Measurements from ENCODE around the gene SERPINE3. TPM values are rescaled to one million over a fixed set of nuclear protein-coding genes. Genes with fewer than 3 reads are reported as not detected.

The SERPINE3 gene
- total RNA-seq, 1 donor from 2014 or later, result not detected

GRCh38 chr13:51357928-51358595 lies 18.6 kb downstream of the SERPINE3 start:
- no peaks in the 10 kb centered on the region for H3K27me3 Mint-ChIP-seq (ENCODE audit: unreplicated experiment)
- no peaks in the 10 kb centered on the region for H3K36me3 Mint-ChIP-seq (ENCODE audit: low read depth, unreplicated experiment)
- peaks cover 12% of the 10 kb centered on the region for H3K4me1 Mint-ChIP-seq (ENCODE audit: unreplicated experiment)
- no peak overlapping the region for H3K4me3 Mint-ChIP-seq (ENCODE audit: unreplicated experiment)
- no peaks in the 10 kb centered on the region for H3K9me3 Mint-ChIP-seq (ENCODE audit: unreplicated experiment)
- no peak for TF ChIP-seq CTCF (IDR thresholded peaks at IDR 0.05; ENCODE audit: unreplicated experiment)
- no peak for DNase-seq (ENCODE audit: low spot score)
- no peak overlapping the region for H3K27ac Mint-ChIP-seq (ENCODE audit: unreplicated experiment)

- H3K27ac Mint-ChIP-seq (ENCODE audit: unreplicated experiment), result no peak overlapping the region
- H3K27me3 Mint-ChIP-seq (ENCODE audit: unreplicated experiment), result no peaks in the 10 kb centered on the region
- TF ChIP-seq CTCF (IDR thresholded peaks at IDR 0.05; ENCODE audit: unreplicated experiment), result no peak
- DNase-seq (ENCODE audit: low spot score), result no peak
- no peaks in the 10 kb centered on the region for H3K36me3 Mint-ChIP-seq (ENCODE audit: low read depth, unreplicated experiment)
- H3K4me3 Mint-ChIP-seq (ENCODE audit: unreplicated experiment), result no peak overlapping the region
- no peaks in the 10 kb centered on the region for H3K9me3 Mint-ChIP-seq (ENCODE audit: unreplicated experiment)
- peaks cover 14% of the 10 kb centered on the region for H3K4me1 Mint-ChIP-seq (ENCODE audit: unreplicated experiment)
Observed at GRCh38 chr13:51359352-51359751, 19.9 kb downstream of the SERPINE3 start.

GRCh38 chr13:51360489-51360888 lies 21.0 kb downstream of the SERPINE3 start:
- Mint-ChIP-seq H3K9me3 (ENCODE audit: unreplicated experiment) (no peaks in the 10 kb centered on the region), H3K27ac (ENCODE audit: unreplicated experiment) (no peak overlapping the region), H3K4me3 (ENCODE audit: unreplicated experiment) (no peak overlapping the region), H3K36me3 (ENCODE audit: low read depth, unreplicated experiment) (peaks cover 4% of the 10 kb centered on the region), H3K4me1 (ENCODE audit: unreplicated experiment) (peaks cover 17% of the 10 kb centered on the region), H3K27me3 (ENCODE audit: unreplicated experiment) (no peaks in the 10 kb centered on the region)
- no peak for TF ChIP-seq CTCF (IDR thresholded peaks at IDR 0.05; ENCODE audit: unreplicated experiment)
- no peak for DNase-seq (ENCODE audit: low spot score)

GRCh38 chr13:51361106-51361505 lies 21.6 kb downstream of the SERPINE3 start:
- no peak for TF ChIP-seq CTCF (IDR thresholded peaks at IDR 0.05; ENCODE audit: unreplicated experiment)
- no peak overlapping the region for H3K4me3 Mint-ChIP-seq (ENCODE audit: unreplicated experiment)
- peaks cover 17% of the 10 kb centered on the region for H3K4me1 Mint-ChIP-seq (ENCODE audit: unreplicated experiment)
- H3K9me3 Mint-ChIP-seq (ENCODE audit: unreplicated experiment), result no peaks in the 10 kb centered on the region
- no peaks in the 10 kb centered on the region for H3K27me3 Mint-ChIP-seq (ENCODE audit: unreplicated experiment)
- peaks cover 4% of the 10 kb centered on the region for H3K36me3 Mint-ChIP-seq (ENCODE audit: low read depth, unreplicated experiment)
- no peak overlapping the region for H3K27ac Mint-ChIP-seq (ENCODE audit: unreplicated experiment)
- DNase-seq (ENCODE audit: low spot score), result no peak

- no peak for DNase-seq (ENCODE audit: low spot score)
- Mint-ChIP-seq H3K4me3 (ENCODE audit: unreplicated experiment) (no peak overlapping the region), H3K4me1 (ENCODE audit: unreplicated experiment) (peaks cover 17% of the 10 kb centered on the region), H3K27ac (ENCODE audit: unreplicated experiment) (no peak overlapping the region), H3K9me3 (ENCODE audit: unreplicated experiment) (no peaks in the 10 kb centered on the region), H3K36me3 (ENCODE audit: low read depth, unreplicated experiment) (peaks cover 4% of the 10 kb centered on the region), H3K27me3 (ENCODE audit: unreplicated experiment) (no peaks in the 10 kb centered on the region)
- no peak for TF ChIP-seq CTCF (IDR thresholded peaks at IDR 0.05; ENCODE audit: unreplicated experiment)
Observed at GRCh38 chr13:51363625-51364024, 24.1 kb downstream of the SERPINE3 start.

Measured in endothelial cell (in vitro differentiated cells).